Mammary epithelial cell (primary cell): Measurements from ENCODE around the gene RAPH1.

Source experiments
- EZH2 ChIP-seq: IDR thresholded peaks from 2 replicates; pipeline ENCODE4 v1.6.1; 2012; ENCODE audit warnings: low read length, inconsistent platforms, borderline replicate concordance
- TF ChIP-seq, protein P1 (sequence below), 2 donors: IDR thresholded peaks in 1 of 2; conservative IDR thresholded peaks in 1 of 2; 2 replicates each; pipeline ENCODE4 v1.5.1; 2011 to 2012; ENCODE audit warnings: inconsistent platforms in 2 of 2, low read length in 2 of 2, mild to moderate bottlenecking in 2 of 2, control low read depth in 1 of 2, low read depth in 1 of 2; ENCODE audit not compliant: insufficient read depth in 1 of 2; ENCODE audit errors: extremely low read depth in 1 of 2

DNA sequence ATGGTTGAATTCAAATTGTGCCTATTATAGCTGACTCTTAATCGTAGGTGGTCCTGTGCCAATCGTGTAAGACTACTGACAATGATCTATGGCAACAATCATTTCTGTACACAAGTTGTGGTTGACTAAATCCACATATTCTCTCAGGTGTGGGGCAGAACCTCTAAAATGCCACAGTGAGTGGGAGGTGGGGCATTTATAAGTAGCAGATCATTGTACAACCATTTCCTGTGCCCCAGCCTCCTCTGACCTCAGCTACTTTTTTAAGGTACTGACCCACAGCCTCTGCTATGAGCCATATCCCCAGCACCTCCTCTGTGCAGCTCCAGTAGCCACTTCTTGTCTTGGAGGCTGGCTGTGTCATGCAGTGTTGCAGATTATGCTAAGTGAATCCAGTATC lies 48.6 kb upstream of the RAPH1 start:
- no peak for TF ChIP-seq EZH2
- TF ChIP-seq, protein P1, sequence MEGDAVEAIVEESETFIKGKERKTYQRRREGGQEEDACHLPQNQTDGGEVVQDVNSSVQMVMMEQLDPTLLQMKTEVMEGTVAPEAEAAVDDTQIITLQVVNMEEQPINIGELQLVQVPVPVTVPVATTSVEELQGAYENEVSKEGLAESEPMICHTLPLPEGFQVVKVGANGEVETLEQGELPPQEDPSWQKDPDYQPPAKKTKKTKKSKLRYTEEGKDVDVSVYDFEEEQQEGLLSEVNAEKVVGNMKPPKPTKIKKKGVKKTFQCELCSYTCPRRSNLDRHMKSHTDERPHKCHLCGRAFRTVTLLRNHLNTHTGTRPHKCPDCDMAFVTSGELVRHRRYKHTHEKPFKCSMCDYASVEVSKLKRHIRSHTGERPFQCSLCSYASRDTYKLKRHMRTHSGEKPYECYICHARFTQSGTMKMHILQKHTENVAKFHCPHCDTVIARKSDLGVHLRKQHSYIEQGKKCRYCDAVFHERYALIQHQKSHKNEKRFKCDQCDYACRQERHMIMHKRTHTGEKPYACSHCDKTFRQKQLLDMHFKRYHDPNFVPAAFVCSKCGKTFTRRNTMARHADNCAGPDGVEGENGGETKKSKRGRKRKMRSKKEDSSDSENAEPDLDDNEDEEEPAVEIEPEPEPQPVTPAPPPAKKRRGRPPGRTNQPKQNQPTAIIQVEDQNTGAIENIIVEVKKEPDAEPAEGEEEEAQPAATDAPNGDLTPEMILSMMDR (conservative IDR thresholded peaks at IDR 0.05 in 1 of 2, IDR thresholded peaks at IDR 0.05 in 1 of 2; ENCODE audit: extremely low read depth in 1 of 2, insufficient read depth in 1 of 2, low read depth in 1 of 2, low read length in 2 of 2): no peak
